GM12891 (cell line): Measurements from ENCODE around the gene POTEI.
"Not testable (repeated sequence)": the region's sequence is repeated elsewhere in the genome, so short reads cannot be mapped to it uniquely, and the experiment has no call there.

Experiments
- PAX5 ChIP-seq: IDR thresholded peaks from 2 replicates; pipeline ENCODE4 v1.6.1; 2011; ENCODE audit warnings: low read length, moderate library complexity, mild to moderate bottlenecking; ENCODE audit not compliant: insufficient read depth, severe bottlenecking
- POLR2A ChIP-seq: IDR thresholded peaks from 2 replicates; pipeline ENCODE4 v1.6.1; 2011; ENCODE audit warnings: low read depth, low read length, control low read depth
- POLR2AphosphoS5 ChIP-seq: IDR thresholded peaks from 2 replicates; pipeline ENCODE4 v1.6.1; 2011; ENCODE audit warnings: low read depth, low read length, control low read depth
- POU2F2 ChIP-seq: IDR thresholded peaks from 2 replicates; pipeline ENCODE4 v1.6.1; 2011; ENCODE audit warnings: low read depth, mild to moderate bottlenecking, control low read depth, low read length, moderate library complexity
- SPI1 ChIP-seq: IDR thresholded peaks from 2 replicates; pipeline ENCODE4 v1.6.1; 2011; ENCODE audit warnings: low read depth, low read length, control low read depth
- TAF1 ChIP-seq: IDR thresholded peaks from 2 replicates; pipeline ENCODE4 v1.6.1; 2011; ENCODE audit warnings: low read depth, low read length, control low read depth

DNA sequence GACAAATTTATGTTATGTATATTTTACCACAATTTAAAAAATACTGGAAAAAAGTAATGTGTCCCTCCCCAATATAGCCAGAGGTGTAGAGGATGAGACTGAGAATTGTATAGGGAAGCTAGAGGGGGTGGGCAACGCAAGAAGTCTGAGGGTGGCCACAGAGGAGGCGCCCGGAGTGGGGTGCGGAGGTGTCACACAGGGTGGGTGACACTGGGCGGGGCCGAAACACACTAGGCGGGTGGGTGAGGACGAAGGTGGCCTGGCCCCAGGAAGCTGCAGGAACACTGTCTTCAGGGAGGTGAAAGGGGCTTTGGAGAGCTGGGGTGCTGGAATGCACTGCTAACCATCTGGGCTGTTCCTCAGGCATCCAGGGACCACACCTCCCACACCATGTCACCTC lies 47.3 kb upstream of the POTEI start:
- TF ChIP-seq TAF1, POLR2A, POLR2AphosphoS5, SPI1, POU2F2, PAX5: not testable (repeated sequence)
